Measurements from ENCODE around the gene FBXL17.

FBXL17 gene

DNA sequence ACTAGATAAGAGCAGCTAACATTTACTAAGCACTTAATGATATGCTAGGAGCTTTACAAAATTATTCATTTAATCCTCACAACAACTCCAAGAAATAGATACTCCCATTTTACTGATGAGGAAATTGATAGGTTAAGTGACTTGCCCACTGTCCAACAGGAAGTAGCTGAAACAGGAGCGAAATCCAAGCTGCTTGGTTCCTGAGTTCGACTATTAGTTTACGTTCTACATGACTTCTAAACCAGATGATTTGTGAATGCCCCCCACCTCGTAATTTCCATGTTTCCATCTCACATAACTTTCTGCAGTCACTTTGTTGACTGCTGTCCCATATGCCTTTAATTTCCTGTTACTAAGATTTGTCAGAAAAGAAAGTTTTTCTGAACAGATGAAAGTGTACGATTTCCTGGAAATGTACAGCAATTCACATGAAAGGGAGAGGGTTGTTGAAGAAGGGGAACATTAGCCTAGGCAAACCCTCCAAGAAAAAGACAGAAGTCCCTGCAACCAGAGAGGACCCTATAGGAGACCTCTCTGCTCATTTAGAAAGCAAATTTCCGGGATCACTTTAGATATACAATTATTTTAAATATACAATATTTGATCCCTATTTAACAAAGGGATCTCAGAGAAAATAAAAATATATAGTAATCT lies 432.1 kb downstream of the FBXL17 start (continued):
- TF ChIP-seq ZNF362 (tag by site-specific recombination; IDR thresholded peaks at IDR 0.05) (no peak), SALL2 (tag by site-specific recombination; IDR thresholded peaks at IDR 0.05; ENCODE audit: borderline replicate concordance) (no peak), ZNF580 (tag by site-specific recombination; IDR thresholded peaks at IDR 0.05) (no peak), ZNF239 (tag by site-specific recombination; IDR thresholded peaks at IDR 0.05) (no peak), ZNF558 (tag by site-specific recombination; IDR thresholded peaks at IDR 0.05) (no peak), ZNF311 (tag by site-specific recombination; IDR thresholded peaks at IDR 0.05; ENCODE audit: borderline replicate concordance) (no peak), KLF8 (tag by site-specific recombination; IDR thresholded peaks at IDR 0.05) (no peak), ZNF530 (tag by site-specific recombination; IDR thresholded peaks at IDR 0.05; ENCODE audit: low read depth) (no peak), ZNF776 (tag by site-specific recombination; IDR thresholded peaks at IDR 0.05; ENCODE audit: borderline replicate concordance) (no peak)

DNA sequence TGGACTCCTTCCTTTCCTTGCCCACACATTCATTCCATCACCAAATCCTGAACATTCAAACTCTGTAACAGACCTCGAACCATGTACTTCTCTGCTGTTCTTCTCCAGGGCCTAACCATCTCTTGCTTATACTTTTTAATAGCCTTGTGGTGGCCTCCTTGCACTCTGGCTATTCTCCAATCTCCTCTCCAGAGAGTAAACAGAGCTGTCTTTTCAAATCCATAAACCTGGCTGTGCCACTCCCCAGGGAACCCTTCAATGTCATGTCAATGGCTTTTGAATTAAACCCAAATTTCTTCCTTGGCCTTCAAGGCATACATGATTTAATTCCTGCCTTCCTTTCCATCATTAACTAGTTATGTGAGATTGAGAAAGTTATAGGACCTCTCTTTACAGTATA lies 433.5 kb downstream of the FBXL17 start:
- Histone ChIP-seq H3K27ac (ENCODE audit: extremely low read depth, low read depth, low read length) (no peak overlapping the region), H3K36me3 (ENCODE audit: control insufficient read depth in 2 of 2, insufficient read depth in 1 of 2, low read length in 2 of 2) (no peaks in the 10 kb centered on the region), H3K9me3 (ENCODE audit: control insufficient read depth, insufficient read depth, low read depth, low read length) (no peaks in the 10 kb centered on the region), H3K4me3 (ENCODE audit: low read depth, low read length) (no peak overlapping the region), H3K4me1 (ENCODE audit: control insufficient read depth, insufficient read depth, low read length) (peaks cover 7% of the 10 kb centered on the region; the same call in 1 of the 2 replicates)
- ChIA-PET POLR2A (no interaction called here), CTCF (interaction anchor here (0.6 to 1.4 kb wide), 4 partner anchors 8 to 119 kb away, joined by 3 to 6 read pairs (median 4); no protein-coding TSS in a partner anchor)
- peak; percentile 29; the same call in 1 of the 2 replicates for TF ChIP-seq MZF1 (tag by site-specific recombination; IDR thresholded peaks at IDR 0.05; ENCODE audit: borderline replicate concordance)
- TF ChIP-seq ZBTB48 (tag by site-specific recombination; IDR thresholded peaks at IDR 0.05): no peak
- no peak for TF ChIP-seq ZBTB26 (tag by site-specific recombination; optimal IDR thresholded peaks at IDR 0.05)
- peak; percentile 51 for TF ChIP-seq PRDM6 (tag by site-specific recombination; IDR thresholded peaks at IDR 0.05)
- no peak for TF ChIP-seq ZNF366 (tag by site-specific recombination; conservative IDR thresholded peaks at IDR 0.05)
- TF ChIP-seq ZNF843 (tag by site-specific recombination; IDR thresholded peaks at IDR 0.05): 0 out of 2 replicates have a peak, but pooled peaks have one; percentile 15
- peak; percentile 58 for TF ChIP-seq FEZF1 (tag by site-specific recombination; IDR thresholded peaks at IDR 0.05)
- TF ChIP-seq OVOL3 (tag by site-specific recombination; IDR thresholded peaks at IDR 0.05): no peak
- peak; percentile 52 for TF ChIP-seq GLIS1 (tag by site-specific recombination; IDR thresholded peaks at IDR 0.05)
- TF ChIP-seq ZNF404 (tag by site-specific recombination; IDR thresholded peaks at IDR 0.05): no peak

- ChIA-PET CTCF (no interaction called here), POLR2A (no interaction called here)
- TF ChIP-seq ZNF16 (tag by site-specific recombination; IDR thresholded peaks at IDR 0.05; ENCODE audit: low read depth) (no peak), PRDM1 (tag by site-specific recombination; IDR thresholded peaks at IDR 0.05) (no peak)
- TF ChIP-seq, protein P1, sequence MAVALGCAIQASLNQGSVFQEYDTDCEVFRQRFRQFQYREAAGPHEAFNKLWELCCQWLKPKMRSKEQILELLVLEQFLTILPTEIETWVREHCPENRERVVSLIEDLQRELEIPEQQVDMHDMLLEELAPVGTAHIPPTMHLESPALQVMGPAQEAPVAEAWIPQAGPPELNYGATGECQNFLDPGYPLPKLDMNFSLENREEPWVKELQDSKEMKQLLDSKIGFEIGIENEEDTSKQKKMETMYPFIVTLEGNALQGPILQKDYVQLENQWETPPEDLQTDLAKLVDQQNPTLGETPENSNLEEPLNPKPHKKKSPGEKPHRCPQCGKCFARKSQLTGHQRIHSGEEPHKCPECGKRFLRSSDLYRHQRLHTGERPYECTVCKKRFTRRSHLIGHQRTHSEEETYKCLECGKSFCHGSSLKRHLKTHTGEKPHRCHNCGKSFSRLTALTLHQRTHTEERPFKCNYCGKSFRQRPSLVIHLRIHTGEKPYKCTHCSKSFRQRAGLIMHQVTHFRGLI (tag by site-specific recombination; IDR thresholded peaks at IDR 0.05): no peak
- TF ChIP-seq, protein P2, sequence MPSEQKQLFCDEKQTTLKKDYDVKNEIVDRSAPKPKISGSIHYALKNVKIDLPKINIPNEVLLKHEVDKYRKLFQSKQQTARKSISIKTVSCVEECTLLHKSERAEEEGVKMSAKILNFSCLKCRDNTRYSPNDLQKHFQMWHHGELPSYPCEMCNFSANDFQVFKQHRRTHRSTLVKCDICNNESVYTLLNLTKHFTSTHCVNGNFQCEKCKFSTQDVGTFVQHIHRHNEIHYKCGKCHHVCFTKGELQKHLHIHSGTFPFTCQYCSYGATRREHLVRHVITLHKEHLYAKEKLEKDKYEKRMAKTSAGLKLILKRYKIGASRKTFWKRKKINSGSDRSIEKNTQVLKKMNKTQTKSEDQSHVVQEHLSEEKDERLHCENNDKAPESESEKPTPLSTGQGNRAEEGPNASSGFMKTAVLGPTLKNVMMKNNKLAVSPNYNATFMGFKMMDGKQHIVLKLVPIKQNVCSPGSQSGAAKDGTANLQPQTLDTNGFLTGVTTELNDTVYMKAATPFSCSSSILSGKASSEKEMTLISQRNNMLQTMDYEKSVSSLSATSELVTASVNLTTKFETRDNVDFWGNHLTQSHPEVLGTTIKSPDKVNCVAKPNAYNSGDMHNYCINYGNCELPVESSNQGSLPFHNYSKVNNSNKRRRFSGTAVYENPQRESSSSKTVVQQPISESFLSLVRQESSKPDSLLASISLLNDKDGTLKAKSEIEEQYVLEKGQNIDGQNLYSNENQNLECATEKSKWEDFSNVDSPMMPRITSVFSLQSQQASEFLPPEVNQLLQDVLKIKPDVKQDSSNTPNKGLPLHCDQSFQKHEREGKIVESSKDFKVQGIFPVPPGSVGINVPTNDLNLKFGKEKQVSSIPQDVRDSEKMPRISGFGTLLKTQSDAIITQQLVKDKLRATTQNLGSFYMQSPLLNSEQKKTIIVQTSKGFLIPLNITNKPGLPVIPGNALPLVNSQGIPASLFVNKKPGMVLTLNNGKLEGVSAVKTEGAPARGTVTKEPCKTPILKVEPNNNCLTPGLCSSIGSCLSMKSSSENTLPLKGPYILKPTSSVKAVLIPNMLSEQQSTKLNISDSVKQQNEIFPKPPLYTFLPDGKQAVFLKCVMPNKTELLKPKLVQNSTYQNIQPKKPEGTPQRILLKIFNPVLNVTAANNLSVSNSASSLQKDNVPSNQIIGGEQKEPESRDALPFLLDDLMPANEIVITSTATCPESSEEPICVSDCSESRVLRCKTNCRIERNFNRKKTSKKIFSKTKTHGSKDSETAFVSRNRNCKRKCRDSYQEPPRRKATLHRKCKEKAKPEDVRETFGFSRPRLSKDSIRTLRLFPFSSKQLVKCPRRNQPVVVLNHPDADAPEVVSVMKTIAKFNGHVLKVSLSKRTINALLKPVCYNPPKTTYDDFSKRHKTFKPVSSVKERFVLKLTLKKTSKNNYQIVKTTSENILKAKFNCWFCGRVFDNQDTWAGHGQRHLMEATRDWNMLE (tag by site-specific recombination; conservative IDR thresholded peaks at IDR 0.05; ENCODE audit: low read depth): no peak
These were observed 436.8 kb downstream of the FBXL17 start for GRCh38 chr5:107945061-107945460.

More at GRCh38 chr5:107945061-107945460, 436.8 kb downstream of the FBXL17 start:
- Histone ChIP-seq H3K27ac (ENCODE audit: extremely low read depth, low read depth, low read length) (no peak overlapping the region), H3K9me3 (ENCODE audit: control insufficient read depth, insufficient read depth, low read depth, low read length) (no peaks in the 10 kb centered on the region), H3K36me3 (ENCODE audit: control insufficient read depth in 2 of 2, insufficient read depth in 1 of 2, low read length in 2 of 2) (no peaks in the 10 kb centered on the region), H3K4me1 (ENCODE audit: control insufficient read depth, insufficient read depth, low read length) (peaks cover 7% of the 10 kb centered on the region; the same call in 1 of the 2 replicates), H3K4me3 (ENCODE audit: low read depth, low read length) (no peak overlapping the region)
